ENCODE measurements around the gene KCNA2.

DNA sequence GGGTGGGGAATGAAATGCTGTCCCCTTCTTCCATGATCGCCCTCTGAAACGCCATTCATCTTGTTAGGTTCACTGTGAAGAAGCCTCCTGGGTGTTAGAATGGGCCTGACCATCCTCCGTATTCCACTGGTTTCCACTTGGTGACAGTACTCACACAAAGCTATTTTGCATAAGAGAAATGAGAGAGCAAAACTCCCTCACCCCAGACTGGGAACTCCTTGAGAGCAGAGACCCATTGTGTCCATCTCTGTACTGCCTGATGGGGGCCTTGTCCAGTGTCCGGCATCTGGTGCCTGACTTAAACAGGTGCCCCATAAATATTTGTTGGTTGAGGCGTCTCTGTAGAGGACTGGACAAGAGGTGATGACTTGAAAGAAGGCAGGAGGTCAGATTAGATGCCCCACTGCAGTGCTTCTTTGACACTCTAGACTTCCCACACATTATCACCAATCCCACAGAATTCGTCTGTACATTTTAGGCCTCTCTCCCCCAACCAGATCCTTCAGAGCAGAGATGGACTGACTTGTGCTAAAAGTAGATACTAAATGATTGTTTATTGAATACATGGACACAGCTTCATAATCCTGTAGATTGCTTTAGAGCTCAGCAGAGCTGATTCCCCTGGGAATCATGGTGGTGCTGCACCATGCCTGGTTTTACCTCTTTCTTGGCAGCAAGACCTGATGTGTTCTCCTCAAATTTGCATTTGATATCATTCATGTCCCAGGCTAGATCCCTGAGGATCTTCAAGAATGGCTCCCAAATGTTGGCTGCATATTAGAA lies 22.4 kb upstream of the KCNA2 start:
- TF ChIP-seq, protein P1, sequence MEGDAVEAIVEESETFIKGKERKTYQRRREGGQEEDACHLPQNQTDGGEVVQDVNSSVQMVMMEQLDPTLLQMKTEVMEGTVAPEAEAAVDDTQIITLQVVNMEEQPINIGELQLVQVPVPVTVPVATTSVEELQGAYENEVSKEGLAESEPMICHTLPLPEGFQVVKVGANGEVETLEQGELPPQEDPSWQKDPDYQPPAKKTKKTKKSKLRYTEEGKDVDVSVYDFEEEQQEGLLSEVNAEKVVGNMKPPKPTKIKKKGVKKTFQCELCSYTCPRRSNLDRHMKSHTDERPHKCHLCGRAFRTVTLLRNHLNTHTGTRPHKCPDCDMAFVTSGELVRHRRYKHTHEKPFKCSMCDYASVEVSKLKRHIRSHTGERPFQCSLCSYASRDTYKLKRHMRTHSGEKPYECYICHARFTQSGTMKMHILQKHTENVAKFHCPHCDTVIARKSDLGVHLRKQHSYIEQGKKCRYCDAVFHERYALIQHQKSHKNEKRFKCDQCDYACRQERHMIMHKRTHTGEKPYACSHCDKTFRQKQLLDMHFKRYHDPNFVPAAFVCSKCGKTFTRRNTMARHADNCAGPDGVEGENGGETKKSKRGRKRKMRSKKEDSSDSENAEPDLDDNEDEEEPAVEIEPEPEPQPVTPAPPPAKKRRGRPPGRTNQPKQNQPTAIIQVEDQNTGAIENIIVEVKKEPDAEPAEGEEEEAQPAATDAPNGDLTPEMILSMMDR (IDR thresholded peaks at IDR 0.05; ENCODE audit: insufficient read depth, low read length) = no peak
- TF ChIP-seq POLR2AphosphoS5 (IDR thresholded peaks at IDR 0.05; ENCODE audit: low read depth) (no peak), GABPA (IDR thresholded peaks at IDR 0.05; ENCODE audit: low read depth) (no peak), REST (IDR thresholded peaks at IDR 0.05; ENCODE audit: insufficient replicate concordance, low read depth) (no peak)

Measured in HL-60 (cell line).